Measurements from ENCODE around the gene RAET1G. TPM values are rescaled to one million over a fixed set of nuclear protein-coding genes. Genes with fewer than 3 reads are reported as not detected.
"Not testable (repeated sequence)": the region's sequence is repeated elsewhere in the genome, so short reads cannot be mapped to it uniquely, and the experiment has no call there.

The RAET1G gene
- total and polyA plus RNA-seq, 2 donors (not counting 1 experiment from before 2014, with no cell fraction given): not detected

DNA sequence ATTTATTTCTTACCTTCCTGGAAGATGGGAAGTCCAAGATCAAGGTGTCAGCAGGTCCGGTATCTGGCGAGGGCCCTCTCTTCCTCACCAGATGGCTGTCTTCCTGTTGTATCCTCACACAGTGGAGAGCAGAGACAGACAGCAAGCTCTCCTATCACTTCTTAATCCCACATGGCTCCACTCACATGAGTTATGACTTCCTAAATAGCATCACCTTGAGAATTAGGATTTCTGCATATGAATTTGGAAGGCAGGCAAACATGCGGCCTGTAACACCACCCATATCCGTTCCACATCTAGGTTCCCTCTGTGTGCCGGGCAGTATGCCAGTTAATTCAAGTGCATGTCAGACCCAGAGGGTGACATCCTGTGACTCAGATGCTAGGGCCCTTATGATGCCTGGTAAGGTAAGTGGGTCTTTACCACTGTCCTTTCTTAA lies 27.1 kb downstream of the RAET1G start:
- Histone ChIP-seq H2AFZ (ENCODE audit: insufficient read depth, low read depth, low read length, poor library complexity, severe bottlenecking) (no peak overlapping the region), H3K27ac (ENCODE audit: low read length in 2 of 2) (no peak overlapping the region), H3K79me2 (ENCODE audit: control insufficient read depth, insufficient read depth, low read length) (no peaks in the 10 kb centered on the region), H3K4me1 (ENCODE audit: control insufficient read depth in 2 of 2, insufficient read depth in 2 of 2, low read length in 2 of 2) (no peaks in the 10 kb centered on the region), H3K27me3 (replicated peaks in 1 of 4; ENCODE audit: control extremely low read depth in 1 of 4, control insufficient read depth in 3 of 4, insufficient read depth in 4 of 4, low read length in 3 of 4) (peaks cover 0 to 4% (median 0%) of the 10 kb centered on the region in 4 experiments), H3K36me3 (replicated peaks in 1 of 2; ENCODE audit: control extremely low read depth in 1 of 2, control insufficient read depth in 1 of 2, extremely low read depth in 1 of 2, insufficient read depth in 2 of 2, low read length in 1 of 2) (no peaks in the 10 kb centered on the region), H3K4me3 (ENCODE audit: control extremely low read depth in 1 of 5, extremely low read depth in 1 of 5, insufficient read depth in 1 of 5, low read depth in 2 of 5, low read length in 4 of 5) (no peak overlapping the region), H3K9me3 (ENCODE audit: control extremely low read depth in 1 of 3, control insufficient read depth in 2 of 3, insufficient read depth in 1 of 3, low read length in 2 of 3) (no peaks in the 10 kb centered on the region), H3K4me2 (replicated peaks; ENCODE audit: low read depth, low read length, poor library complexity, severe bottlenecking) (no peak overlapping the region), H4K20me1 (ENCODE audit: control insufficient read depth, insufficient read depth, low read length, poor library complexity, severe bottlenecking) (no peaks in the 10 kb centered on the region), H3K9ac (ENCODE audit: low read length) (no peak overlapping the region)
- TF ChIP-seq, protein P1, sequence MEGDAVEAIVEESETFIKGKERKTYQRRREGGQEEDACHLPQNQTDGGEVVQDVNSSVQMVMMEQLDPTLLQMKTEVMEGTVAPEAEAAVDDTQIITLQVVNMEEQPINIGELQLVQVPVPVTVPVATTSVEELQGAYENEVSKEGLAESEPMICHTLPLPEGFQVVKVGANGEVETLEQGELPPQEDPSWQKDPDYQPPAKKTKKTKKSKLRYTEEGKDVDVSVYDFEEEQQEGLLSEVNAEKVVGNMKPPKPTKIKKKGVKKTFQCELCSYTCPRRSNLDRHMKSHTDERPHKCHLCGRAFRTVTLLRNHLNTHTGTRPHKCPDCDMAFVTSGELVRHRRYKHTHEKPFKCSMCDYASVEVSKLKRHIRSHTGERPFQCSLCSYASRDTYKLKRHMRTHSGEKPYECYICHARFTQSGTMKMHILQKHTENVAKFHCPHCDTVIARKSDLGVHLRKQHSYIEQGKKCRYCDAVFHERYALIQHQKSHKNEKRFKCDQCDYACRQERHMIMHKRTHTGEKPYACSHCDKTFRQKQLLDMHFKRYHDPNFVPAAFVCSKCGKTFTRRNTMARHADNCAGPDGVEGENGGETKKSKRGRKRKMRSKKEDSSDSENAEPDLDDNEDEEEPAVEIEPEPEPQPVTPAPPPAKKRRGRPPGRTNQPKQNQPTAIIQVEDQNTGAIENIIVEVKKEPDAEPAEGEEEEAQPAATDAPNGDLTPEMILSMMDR (IDR thresholded peaks at IDR 0.05): no peak
- no peak for TF ChIP-seq EZH2 (IDR thresholded peaks at IDR 0.05; ENCODE audit: borderline replicate concordance, insufficient read depth, low read depth, low read length, poor library complexity, severe bottlenecking)
- Mint-ChIP-seq H3K4me3 (no peak overlapping the region), H3K9me3 (ENCODE audit: insufficient read depth) (no peaks in the 10 kb centered on the region), H3K27ac (no peak overlapping the region), H3K27me3 (peaks cover 52% of the 10 kb centered on the region), H3K4me1 (no peaks in the 10 kb centered on the region)
- POLR2A ChIA-PET: no interaction called here
- ATAC-seq (ENCODE audit: low read depth) (no peak), DNase-seq (no peak)
- WGBS (ENCODE audit: insufficient coverage): 61% methylated on average over 4 of the region's 5 CpGs
- CTCF ChIA-PET: no interaction called here
- intact Hi-C loops (cut with micrococcal nuclease): no loop called here

DNA sequence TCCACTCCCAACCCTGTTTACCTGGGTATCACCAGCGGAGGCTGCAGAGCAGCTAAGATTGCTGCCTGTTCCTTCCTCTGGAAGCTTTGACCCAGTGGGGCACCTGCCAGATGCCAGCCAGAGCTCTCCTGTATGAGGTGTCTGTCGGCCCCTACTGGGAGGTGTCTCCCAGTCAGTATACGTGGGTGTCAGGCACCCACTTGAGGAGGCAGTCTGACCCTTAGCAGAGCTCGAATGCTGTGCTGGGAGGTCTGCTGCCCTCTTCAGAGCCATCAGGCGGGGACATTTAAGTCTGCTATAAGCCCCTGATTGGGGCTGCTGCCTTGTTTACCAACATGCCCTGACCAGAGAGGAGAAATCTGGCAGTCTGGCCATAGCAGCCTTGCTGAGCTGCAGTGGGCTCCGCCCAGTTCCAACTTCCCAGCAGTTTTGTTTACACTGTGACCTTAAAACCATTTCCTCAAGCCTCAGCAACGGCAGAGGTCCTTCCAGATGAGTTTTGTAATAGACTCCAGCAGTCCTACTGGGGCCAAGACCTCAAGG lies 27.8 kb downstream of the RAET1G start:
- Histone ChIP-seq H3K27ac (ENCODE audit: low read length in 2 of 2) (no peak overlapping the region), H3K4me3 (ENCODE audit: control extremely low read depth in 1 of 5, extremely low read depth in 1 of 5, insufficient read depth in 1 of 5, low read depth in 2 of 5, low read length in 4 of 5) (no peak overlapping the region), H3K36me3 (replicated peaks in 1 of 2; ENCODE audit: control extremely low read depth in 1 of 2, control insufficient read depth in 1 of 2, extremely low read depth in 1 of 2, insufficient read depth in 2 of 2, low read length in 1 of 2) (no peaks in the 10 kb centered on the region), H3K79me2 (ENCODE audit: control insufficient read depth, insufficient read depth, low read length) (no peaks in the 10 kb centered on the region), H3K4me2 (replicated peaks; ENCODE audit: low read depth, low read length, poor library complexity, severe bottlenecking) (no peak overlapping the region), H3K9me3 (ENCODE audit: control extremely low read depth in 1 of 3, control insufficient read depth in 2 of 3, insufficient read depth in 1 of 3, low read length in 2 of 3) (no peaks in the 10 kb centered on the region), H3K9ac (ENCODE audit: low read length) (no peak overlapping the region), H3K4me1 (ENCODE audit: control insufficient read depth in 2 of 2, insufficient read depth in 2 of 2, low read length in 2 of 2) (no peaks in the 10 kb centered on the region), H3K27me3 (replicated peaks in 1 of 4; ENCODE audit: control extremely low read depth in 1 of 4, control insufficient read depth in 3 of 4, insufficient read depth in 4 of 4, low read length in 3 of 4) (peaks cover 0 to 4% (median 0%) of the 10 kb centered on the region in 4 experiments), H2AFZ (ENCODE audit: insufficient read depth, low read depth, low read length, poor library complexity, severe bottlenecking) (no peak overlapping the region), H4K20me1 (ENCODE audit: control insufficient read depth, insufficient read depth, low read length, poor library complexity, severe bottlenecking) (no peaks in the 10 kb centered on the region)
- no peak overlapping the region for H3K27ac Mint-ChIP-seq
- CTCF ChIA-PET: no interaction called here
- H3K9me3 Mint-ChIP-seq (ENCODE audit: insufficient read depth): no peaks in the 10 kb centered on the region
- DNase-seq (no peak), ATAC-seq (ENCODE audit: low read depth) (no peak)
- H3K4me3 Mint-ChIP-seq: no peak overlapping the region
- peaks cover 56% of the 10 kb centered on the region for H3K27me3 Mint-ChIP-seq
- POLR2A ChIA-PET: no interaction called here
- H3K4me1 Mint-ChIP-seq: no peaks in the 10 kb centered on the region
- WGBS (ENCODE audit: insufficient coverage): 83% methylated on average over 6 of the region's 7 CpGs
- intact Hi-C loops (cut with micrococcal nuclease): no loop called here
- no peak for TF ChIP-seq EZH2 (IDR thresholded peaks at IDR 0.05; ENCODE audit: borderline replicate concordance, insufficient read depth, low read depth, low read length, poor library complexity, severe bottlenecking)
- TF ChIP-seq, protein P1 (IDR thresholded peaks at IDR 0.05): no peak

- ATAC-seq (ENCODE audit: low read depth); H3K4me1 ChIP-seq (ENCODE audit: control insufficient read depth in 2 of 2, insufficient read depth in 2 of 2, low read length in 2 of 2); H3K27ac Mint-ChIP-seq; H3K4me3 ChIP-seq (ENCODE audit: control extremely low read depth in 1 of 5, extremely low read depth in 1 of 5, insufficient read depth in 1 of 5, low read depth in 2 of 5, low read length in 4 of 5); H3K36me3 ChIP-seq (replicated peaks in 1 of 2; ENCODE audit: control extremely low read depth in 1 of 2, control insufficient read depth in 1 of 2, extremely low read depth in 1 of 2, insufficient read depth in 2 of 2, low read length in 1 of 2); H3K79me2 ChIP-seq (ENCODE audit: control insufficient read depth, insufficient read depth, low read length); H3K4me2 ChIP-seq (replicated peaks; ENCODE audit: low read depth, low read length, poor library complexity, severe bottlenecking); H4K20me1 ChIP-seq (ENCODE audit: control insufficient read depth, insufficient read depth, low read length, poor library complexity, severe bottlenecking); H3K9me3 Mint-ChIP-seq (ENCODE audit: insufficient read depth); H3K9me3 ChIP-seq (ENCODE audit: control extremely low read depth in 1 of 3, control insufficient read depth in 2 of 3, insufficient read depth in 1 of 3, low read length in 2 of 3); DNase-seq; H3K4me3 Mint-ChIP-seq; H3K4me1 Mint-ChIP-seq; H3K27ac ChIP-seq (ENCODE audit: low read length in 2 of 2); H2AFZ ChIP-seq (ENCODE audit: insufficient read depth, low read depth, low read length, poor library complexity, severe bottlenecking); H3K9ac ChIP-seq (ENCODE audit: low read length); intact Hi-C loops (cut with micrococcal nuclease); H3K27me3 ChIP-seq (replicated peaks in 1 of 4; ENCODE audit: control extremely low read depth in 1 of 4, control insufficient read depth in 3 of 4, insufficient read depth in 4 of 4, low read length in 3 of 4); CTCF ChIA-PET: not testable (repeated sequence)
- H3K27me3 Mint-ChIP-seq: peaks cover 63% of the 10 kb centered on the region
- WGBS (ENCODE audit: insufficient coverage): no CpG with 5 or more reads among the region's 6 CpGs
- POLR2A ChIA-PET: interaction anchor here (0.6 kb wide), 1 partner anchor 203 kb away, joined by 6 read pairs; no protein-coding TSS in a partner anchor
These were observed 31.1 kb downstream of the RAET1G start for GRCh38 chr6:149891864-149892263.

Data from B cell (primary cell).